Measurements from ENCODE around the gene GJB6.

The GJB6 gene

DNA sequence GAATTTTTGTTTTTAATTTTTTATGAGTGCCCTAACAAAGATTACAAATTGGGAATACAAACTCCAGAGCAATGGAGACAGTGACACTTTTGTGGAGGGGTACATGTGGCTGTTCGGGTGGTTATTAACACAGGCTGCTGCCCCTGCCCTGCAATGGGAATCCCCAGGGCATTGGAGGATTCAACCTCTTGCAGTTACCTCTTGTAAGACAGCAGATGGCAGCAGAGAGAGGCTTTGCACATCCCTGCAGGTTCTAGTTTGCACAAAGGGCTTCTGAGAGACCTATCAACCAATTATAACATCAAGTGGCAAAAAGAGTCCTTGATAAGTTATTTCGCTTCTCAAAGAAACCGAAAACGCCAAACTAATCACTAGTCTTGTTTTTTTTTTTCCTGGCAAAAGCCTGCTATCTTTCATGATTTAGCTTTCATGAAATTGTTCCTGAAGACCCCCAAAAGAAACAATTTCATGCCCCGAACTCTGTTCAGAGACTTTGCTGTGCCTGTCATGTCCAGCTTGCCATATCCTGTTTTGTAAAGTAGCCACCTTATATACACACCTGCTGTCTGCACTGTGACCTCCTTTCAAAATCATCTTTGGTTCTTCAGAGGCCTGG is 49.8 kb downstream of the GJB6 start:
- peak; percentile 22 for DNase-seq

DNA sequence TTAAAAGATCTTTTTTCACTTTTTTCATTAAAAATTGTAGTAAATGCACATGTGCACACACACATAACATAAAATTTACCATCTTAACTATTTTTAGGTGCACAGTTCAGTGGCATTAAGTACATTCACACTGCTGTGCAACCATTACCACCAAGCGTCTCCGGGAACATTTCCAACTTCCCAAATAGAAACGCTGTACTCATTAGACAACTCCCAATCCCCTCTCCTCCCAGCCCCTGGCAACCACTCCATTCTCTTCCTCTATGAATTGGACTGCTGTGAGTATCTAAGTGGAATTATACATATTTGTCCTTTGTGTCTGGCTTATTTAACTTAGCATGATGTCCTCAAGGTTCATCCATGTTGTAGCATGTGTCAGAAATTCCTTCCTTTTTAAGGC is 50.9 kb downstream of the GJB6 start:
- DNase-seq: no peak

DNA sequence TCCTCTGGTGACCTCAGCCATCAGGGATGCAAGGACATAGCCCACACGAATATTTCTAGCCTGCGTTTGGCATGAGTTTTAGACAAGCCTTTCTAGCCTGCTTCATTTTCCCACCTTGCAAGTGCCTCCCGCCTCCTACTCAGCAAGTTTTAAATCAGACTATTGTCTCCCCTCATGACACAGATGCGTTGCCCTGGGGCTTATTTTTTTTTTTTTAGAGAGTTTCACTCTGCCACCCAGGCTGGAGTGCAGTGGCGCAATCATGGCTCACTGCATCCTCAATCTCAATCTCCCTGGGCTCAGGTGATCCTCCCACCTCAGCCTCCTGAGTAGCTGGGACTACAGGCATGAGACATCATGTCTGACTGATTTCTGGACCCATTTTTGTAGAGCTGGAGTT is 54.0 kb downstream of the GJB6 start:
- no peak for DNase-seq

DNA sequence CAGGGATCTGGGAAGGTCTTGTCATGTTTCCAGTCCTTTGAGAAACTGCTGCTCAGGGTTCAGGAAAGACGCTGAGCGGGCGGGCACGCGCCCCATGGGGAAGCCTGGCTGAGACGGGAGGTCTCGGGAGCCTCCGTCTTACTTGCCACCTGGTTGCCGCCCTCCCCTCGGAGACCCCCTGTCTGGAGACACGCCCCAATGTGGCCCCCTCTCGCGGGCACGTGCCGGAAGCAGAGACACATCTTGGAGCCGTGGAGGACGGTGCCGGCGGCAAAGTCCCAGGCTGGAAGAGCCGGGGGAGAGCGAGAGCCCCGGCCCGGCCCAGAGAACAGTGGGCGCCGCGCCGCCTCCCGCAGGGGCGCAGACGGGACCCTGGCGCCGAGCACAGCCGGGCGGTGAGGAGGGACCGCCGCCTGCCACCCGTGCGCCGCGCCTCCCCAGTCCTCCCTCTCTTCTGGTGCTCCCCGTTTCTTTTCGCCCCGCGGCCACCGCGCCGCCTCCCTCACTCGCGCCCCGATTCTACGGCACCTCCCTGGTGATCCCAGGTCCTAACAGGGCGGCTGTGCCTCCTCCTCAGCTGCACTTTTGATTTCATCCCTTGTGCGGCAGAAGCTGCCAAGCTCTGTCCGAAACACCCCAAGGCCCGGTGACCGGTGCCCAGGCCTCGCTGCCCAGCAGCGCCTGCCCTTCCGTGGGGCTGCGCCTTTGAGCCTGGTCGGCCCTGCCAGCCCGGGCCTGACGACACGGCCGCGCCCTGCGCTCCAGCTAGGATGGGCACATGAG is 54.9 kb downstream of the GJB6 start:
- no peak for DNase-seq

DNA sequence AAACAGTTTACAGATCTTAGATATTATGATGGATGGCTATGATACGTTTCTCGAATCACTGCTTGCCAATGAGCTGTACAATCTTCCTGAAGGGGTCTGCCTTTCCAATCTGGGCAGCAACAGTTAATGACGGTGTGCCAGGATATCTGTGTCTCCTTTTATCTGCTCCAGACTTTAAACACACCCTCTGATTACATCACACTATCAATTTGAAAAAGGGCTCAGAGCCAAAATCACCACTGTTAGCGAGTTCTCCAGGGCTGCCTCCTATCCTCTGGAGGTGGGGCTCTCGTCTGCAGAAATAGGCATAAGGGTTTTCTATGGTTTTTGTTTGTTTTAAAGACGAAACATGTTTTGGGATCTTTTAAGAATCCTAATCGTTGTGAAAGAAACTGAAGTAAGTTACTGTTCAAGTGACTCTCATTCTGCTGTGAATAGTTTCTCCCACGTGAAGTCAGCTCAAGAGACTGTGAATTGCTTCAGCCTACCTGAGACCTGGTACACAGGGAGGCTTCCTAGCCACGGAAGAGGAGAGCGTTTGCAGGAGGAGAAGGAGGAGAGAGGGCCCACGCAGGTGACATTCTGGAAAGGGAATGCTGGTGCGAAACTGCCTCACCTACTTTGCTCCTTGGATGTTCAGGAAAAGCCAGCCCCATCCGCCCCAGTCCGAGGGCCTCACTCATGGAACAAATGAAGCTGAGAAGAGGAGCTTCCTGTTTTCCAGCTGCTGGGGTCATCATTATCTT is 56.0 kb downstream of the GJB6 start:
- no peak for DNase-seq

DNA sequence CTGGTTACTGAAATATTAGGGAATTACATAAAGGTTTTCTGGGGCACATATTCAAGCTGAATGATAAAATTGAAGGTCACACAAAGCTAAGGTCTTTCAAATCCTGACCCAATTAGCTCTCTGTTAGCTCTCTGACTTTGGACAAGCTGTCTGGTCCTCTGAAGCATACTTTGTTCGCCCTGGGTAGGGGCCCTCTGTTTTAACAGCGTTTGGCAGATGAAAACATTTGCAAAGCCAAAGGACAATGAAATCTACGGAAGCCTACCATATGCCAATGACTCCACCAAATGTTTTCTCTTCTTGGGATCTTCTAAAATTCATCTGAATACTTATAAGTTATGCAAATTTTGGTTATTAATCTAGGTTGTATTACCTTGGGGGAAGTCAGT is 56.7 kb downstream of the GJB6 start:
- no peak for DNase-seq

DNA sequence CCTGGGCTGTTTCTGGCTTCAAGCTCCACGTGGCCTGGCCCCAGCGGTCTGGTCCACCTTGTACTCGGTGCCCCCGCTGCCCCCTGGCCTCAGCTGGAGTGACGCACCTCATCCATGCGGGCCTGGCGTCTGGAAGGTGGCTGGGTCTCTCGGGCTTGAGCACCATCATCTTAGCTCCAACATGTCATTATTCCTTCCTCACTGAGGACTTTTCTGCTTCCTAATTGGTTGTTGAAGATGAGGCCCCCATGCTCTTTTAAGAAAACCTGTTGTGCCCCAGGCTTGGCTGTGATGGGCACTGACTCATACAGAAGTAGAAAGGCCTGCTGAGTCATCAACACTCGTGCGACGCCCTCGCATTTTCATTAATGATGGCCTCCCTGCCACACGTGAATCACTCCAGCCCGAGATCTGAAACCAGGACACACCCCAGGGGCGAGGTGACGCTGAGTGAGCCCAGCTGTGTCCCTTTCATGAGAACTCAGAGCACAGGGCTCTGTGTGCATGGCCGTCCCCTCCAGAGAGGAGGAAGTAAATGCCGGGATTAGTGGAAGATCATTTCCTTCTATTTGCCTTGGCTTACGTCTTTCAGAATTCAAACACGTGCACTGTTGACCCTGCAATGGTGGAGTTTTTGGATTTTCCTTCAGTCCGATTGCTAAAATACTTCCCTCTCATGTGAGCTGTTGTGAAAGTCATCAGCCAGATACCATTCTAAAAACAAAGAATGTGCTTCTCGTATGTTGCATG is 57.3 kb downstream of the GJB6 start:
- peak; percentile 48 for DNase-seq

DNA sequence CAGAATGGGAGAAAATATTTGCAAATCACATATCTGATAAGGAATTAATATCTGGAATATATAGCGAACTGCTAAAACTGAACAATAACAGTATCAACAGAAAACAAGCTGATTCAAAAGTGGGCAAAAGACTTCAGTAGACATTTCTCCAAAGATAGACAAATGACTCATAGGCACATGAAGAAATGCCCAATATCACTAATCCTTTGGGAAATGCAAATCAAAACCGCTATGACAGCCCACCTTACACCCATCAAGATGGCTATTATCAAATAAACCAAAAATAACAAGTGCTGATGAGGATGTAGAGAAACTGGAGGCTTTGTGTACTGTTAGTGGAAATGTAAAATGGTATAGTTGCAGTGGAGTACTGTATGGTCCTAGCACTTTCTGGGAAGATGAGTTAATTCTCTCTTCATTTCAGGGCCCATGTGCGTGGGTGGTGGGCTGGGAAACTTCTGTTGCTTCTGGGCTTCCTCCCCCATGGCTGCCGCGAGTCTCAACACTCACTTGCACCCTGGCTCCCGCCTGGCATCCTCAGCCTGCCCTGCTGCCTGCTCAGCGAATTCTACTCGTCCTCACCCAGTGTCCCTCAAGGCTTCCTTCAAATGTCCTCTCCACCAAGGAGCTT is 58.9 kb downstream of the GJB6 start:
- DNase-seq: no peak
